GM13976 (cell line): Measurements from ENCODE around the gene CD151.

Source experiments
- DNase-seq: peaks from one replicate; pipeline ENCODE4 v3.0.0; 2012; ENCODE audit warnings: low spot score
- in situ Hi-C: fragments of 300-500 bp; cut with MboI; formaldehyde crosslinking; loops from one replicate; pipeline ENCODE4 v1.12.0; 2022; ENCODE audit warnings: low sequenced_read_pairs, mixed read lengths, inconsistent platforms; ENCODE audit not compliant: unreplicated experiment
- TF ChIP-seq, protein P1 (sequence below): IDR thresholded peaks from 2 replicates; pipeline ENCODE4 v1.5.1; 2012; ENCODE audit warnings: borderline replicate concordance, mild to moderate bottlenecking; ENCODE audit not compliant: insufficient read depth; ENCODE audit errors: extremely low read depth, missing control alignments, control extremely low read depth

Gene CD151

DNA sequence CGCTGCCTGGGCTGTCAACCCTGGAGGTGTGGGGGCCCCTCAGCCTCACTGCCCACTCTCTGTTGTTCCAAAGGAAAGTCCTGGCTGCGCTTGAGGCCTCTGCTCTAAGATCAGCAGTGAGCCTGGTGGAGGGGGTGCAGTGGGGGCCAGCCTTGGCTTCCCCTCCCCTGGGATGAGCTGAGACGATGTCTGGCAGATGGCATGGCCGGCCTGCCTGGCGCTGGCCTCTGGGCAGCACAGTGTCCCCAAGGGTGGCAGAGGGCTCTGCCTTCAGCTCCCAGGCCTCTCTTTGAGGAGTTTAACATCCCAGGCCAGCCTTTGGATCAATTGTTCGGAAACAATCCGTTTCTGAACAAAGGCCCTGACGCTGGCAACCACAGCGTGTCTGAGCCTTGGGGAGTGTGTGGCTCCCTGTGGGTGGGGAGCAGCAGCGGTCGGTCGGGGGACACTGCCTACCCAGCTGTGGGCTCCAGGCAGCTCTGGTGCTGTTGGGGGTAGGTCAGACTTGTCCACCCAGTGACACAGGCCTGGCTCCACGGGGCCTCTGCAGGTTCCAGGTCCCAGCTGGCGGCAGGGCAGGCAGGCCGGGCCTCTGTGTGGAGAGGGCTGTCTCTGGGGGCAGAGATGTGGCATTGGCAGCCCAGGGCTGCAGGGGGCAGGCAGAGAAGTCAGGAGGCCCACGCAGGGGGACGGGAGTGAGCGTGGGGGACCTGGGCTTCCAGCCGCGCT, 22.0 kb downstream of the CD151 start:
- in situ Hi-C loops, result no loop called here
- DNase-seq, result no peak
- TF ChIP-seq, protein P1, sequence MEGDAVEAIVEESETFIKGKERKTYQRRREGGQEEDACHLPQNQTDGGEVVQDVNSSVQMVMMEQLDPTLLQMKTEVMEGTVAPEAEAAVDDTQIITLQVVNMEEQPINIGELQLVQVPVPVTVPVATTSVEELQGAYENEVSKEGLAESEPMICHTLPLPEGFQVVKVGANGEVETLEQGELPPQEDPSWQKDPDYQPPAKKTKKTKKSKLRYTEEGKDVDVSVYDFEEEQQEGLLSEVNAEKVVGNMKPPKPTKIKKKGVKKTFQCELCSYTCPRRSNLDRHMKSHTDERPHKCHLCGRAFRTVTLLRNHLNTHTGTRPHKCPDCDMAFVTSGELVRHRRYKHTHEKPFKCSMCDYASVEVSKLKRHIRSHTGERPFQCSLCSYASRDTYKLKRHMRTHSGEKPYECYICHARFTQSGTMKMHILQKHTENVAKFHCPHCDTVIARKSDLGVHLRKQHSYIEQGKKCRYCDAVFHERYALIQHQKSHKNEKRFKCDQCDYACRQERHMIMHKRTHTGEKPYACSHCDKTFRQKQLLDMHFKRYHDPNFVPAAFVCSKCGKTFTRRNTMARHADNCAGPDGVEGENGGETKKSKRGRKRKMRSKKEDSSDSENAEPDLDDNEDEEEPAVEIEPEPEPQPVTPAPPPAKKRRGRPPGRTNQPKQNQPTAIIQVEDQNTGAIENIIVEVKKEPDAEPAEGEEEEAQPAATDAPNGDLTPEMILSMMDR, result no peak

GRCh38 chr11:855330-855674, 22.6 kb downstream of the CD151 start:
- in situ Hi-C loops, result no loop called here
- no peak for DNase-seq
- TF ChIP-seq, protein P1, result no peak

- DNase-seq, result no peak
- TF ChIP-seq, protein P1, result no peak
- in situ Hi-C loops, result no loop called here
Observed at GRCh38 chr11:855796-856195, 23.0 kb downstream of the CD151 start.

DNA sequence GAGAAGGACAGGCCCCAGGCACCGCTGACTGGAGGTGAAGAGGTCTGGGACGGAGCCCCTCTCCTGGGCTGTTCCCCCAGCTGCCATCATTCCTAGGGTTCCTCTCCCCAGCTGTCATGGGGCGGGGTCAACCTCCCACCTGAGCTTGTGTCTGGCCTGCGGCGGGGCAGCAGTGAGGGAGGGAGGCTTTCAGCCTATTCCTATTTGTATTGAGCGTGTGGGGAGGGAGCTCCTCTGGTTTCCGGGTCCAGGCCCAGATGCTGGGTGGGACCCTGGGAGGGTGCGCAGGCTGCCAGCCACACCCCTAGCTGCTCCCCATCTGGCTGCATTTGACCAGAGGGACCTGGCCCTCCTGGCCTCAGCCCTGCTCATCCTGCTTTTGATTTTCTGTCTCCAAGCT, 23.6 kb downstream of the CD151 start:
- in situ Hi-C loops, result no loop called here
- TF ChIP-seq, protein P1, result no peak
- DNase-seq, result no peak

DNA sequence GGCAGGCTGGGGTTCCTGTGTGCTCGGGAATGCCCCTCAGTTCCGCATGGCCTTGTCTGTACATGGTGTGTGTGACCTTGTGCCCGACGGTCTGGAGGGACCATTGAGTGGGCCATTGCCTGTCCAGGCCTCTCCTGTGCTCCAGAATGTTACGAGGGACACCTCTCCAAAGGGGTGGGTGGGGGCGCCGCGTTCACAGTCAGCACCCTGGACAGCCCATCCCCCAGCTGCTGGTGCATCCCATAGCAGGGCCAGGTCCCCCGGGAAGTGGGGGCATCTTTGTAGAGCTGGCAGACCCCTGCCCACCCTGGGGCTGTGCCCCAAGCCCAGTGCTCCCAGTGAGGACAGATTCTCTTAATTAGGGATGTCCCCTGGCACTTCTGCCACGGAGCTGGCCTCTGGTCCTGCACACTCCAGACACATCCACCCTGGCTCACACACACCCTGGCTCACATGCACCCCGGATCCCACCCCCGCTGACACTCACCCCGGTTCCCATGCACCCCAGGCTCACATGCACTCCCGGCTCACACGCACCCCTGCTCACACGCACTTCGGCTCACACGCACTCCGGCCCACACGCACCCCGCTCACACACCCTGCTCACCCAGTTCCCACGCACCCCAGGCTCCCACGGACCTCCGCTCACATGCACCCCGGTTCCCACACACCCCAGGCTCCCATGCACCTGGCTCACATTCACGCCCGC, 25.5 kb downstream of the CD151 start:
- DNase-seq, result no peak
- in situ Hi-C loops, result no loop called here
- TF ChIP-seq, protein P1, result no peak

- TF ChIP-seq, protein P1, result no peak
- in situ Hi-C loops, result no loop called here
- no peak for DNase-seq
Observed at GRCh38 chr11:858762-859339, 26.1 kb downstream of the CD151 start.
